ENCODE results near the gene PPY.
"Not testable (repeated sequence)": the region's sequence is repeated elsewhere in the genome, so short reads cannot be mapped to it uniquely, and the experiment has no call there.

PPY gene, protein sequence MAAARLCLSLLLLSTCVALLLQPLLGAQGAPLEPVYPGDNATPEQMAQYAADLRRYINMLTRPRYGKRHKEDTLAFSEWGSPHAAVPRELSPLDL

DNA sequence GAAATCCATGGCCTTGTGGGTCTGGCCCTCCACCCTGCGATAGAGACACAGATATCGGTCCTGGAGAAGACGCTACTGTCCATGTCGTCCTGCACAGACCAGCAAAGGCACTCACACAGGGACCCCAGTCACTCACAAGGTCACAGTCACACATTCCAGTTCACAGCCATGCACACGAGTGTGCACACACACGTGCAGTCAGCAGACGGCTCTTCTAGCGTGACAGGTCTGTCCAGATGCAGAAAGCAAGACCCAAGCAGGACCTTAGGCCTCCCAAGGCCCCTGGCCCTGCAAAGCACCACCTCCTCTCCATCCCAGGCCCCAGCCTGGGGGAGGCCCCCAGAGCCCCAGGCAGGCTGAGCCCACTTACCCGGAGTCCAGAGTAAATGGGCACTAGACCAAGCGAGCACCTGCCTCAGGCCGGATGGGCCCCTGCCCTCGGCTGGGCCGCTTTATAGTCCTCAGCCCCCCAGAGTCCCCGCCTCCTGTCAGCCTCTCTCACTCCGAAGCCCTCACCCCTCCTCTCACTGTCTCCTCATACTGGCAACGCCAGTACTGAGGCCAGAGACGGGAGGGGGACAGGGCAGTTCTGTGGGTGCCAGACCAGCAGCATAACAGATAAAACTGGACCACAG is at the start of gene PPY:
PPY (minus strand) TSS at position 426 of the 635 bp plus-strand sequence. CDS start 822 bp downstream, outside the sequence.
- no peak for DNase-seq

DNA sequence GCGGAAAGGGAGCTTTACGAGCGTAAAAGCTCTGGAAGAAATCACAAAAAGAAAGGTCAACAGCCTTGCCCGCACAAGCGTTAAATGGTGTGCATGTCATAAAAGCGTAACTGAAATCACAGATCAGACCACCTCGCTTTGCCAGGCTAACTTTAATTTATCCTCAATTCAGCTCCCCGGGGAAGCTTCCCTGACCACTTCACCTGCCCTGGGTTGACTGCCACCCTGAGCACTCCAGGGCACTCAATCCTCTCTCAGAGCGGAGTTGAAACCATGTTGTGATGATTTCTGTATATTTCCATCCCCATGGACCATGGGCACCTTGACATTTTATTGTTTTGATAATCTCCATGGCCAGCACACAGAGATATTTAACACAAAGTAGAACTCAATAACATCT is 46.0 kb upstream of the PPY start:
- no peak for DNase-seq

DNA sequence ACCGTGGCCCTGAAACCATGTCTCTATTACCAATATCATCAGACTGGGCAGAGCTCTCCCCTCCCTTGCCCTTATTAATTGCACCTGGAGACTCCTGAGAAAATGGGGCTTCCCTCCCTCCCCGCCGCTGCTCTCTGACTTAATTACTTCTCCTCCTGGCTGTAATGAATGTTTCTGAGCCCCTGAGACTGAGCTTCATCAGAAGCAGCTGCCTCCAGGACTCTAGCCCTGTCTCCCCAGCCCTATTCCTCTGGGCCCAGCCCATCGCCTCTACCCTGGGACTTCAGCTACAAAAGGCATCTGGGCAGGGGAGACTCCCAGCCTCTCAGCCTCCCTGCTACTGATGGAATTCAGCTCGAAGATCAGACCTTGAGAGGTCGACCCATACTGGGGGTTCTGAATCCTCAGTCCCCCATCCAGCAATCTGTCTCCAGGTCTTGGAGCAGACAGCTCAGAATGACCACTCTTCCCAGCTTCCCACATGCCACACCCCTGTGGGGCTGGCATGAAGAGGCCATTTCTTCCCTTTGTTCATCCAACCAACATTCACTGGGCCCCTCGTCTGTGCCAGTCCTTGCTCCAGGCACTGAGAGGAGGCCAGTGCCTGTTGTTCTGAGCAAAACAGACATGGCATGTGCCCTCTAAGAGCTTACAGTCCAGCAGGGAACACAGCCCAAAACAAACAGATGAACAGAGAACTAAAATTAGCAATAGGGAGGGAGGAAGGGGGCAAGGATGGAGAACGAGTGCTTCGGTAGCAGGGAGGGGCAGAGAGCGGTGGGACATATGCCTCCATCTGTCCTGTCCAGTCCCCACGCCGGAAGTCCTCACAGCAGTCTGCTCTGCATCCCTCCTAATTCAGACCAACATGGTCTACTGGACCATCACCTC is 45.1 kb upstream of the PPY start:
- DNase-seq = no peak

DNA sequence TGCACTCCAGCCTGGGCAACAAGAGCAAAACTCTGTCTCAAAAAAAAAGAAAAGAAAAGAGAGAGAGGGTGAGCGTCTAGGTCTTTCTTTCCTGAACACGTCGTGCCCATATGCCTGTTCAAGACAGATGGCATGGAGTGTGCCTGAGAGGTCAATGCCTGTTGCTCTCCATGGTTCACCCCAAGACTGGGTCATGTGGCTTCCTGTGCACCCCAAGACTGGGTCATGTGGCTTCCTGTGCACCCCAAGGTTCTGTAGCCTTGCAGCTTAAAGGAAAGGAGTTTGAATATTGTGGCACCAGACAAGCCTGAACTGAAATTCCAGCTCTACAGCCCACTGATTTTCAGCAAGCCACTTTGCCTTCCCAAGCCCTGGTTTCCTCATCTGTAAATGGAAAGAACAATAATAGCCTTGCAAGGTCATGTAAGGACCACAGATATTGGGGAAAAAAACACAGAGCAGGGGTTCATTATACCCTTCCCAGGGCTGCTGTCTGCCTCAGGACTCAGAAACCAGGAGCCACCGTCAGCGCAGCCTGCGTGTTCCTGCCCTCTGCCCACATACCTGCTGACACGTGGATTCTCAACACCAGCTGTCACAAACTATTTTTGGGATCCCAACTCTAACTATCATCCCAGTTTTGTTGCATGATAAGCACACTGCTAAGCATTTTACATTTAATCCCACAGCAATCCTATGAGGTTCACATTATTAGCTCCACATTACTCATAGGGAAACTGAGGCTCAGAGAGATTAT is 44.1 kb upstream of the PPY start:
- no peak for DNase-seq

GRCh38 chr17:43984521-43984920 is 42.2 kb upstream of the PPY start:
- DNase-seq = no peak

- DNase-seq = peak; percentile 25
Measured at GRCh38 chr17:43983515-43984411, 41.5 kb upstream of the PPY start.

DNA sequence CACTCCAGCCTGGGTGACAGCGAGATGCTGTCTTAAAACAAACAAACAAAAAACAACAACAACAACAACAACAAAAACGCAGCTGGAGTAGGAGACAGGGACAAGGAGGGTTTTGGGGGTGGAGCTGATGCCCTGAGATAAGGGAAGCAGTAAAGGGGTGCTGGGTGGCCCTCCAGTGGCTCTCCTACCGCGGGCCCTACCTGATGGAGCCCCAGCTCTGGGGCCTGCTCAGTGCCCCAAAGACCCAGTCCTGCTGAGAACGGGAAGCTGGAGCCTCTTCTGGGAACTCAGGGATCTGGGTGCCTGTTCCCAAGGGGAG is 40.9 kb upstream of the PPY start:
- no peak for DNase-seq

GRCh38 chr17:43982171-43982570 is 39.9 kb upstream of the PPY start:
- no peak for DNase-seq

DNA sequence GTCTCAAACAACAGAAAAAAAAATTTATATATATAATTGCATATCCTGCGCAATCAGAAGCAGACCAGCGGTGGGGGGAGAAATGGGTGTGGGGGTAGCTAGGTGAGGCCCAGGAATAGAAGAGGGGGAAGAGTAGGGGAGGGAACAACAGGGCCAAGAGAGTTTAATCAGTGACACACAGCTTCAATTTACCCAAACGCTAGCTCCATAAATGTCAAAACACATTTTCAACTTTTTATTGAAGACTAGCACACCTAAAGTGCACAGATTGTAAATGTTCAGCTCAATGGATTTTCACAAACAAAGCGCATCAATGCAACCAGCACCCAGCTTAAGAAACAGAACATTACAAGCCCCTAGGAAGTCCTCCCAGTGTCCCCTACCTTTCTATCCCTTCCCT is 37.4 kb upstream of the PPY start:
- DNase-seq = no peak

DNA sequence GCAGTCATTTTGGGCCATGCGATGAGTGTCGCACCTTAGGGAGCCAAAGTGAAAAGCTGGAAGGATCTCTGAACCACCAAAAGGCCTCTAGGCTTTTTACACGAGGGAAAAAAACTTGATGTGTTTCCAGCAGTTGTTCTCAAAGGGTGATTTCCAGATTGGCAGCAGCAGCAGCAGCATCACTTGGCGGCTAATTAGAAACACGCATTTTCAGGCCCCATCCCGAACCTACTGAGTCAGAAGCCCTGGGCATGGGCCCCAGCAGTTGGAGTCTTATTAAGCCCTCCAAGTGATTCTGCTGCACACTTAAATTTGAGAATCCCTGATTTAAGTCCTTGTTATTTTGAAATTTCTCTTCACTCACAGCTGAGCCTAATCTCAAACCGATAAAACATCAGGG is 36.7 kb upstream of the PPY start:
- DNase-seq = no peak

- DNase-seq = no peak
Measured at GRCh38 chr17:43978078-43978477, 35.8 kb upstream of the PPY start.

GRCh38 chr17:43976963-43977837 is 34.9 kb upstream of the PPY start:
- DNase-seq = no peak

DNA sequence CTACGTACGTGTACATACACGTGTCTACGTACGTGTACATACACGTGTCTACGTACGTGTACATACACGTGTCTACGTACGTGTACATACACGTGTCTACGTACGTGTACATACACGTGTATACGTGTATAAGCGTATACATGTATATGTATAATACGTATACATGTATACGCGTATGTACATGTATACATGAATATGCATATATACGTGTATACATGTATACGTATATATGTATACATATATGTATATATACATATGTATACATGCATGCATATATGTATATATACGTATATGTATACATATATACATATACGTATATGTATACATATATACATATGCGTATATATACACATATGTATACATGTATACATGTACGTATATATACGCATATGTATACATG is 33.6 kb upstream of the PPY start:
- DNase-seq = no peak

DNA sequence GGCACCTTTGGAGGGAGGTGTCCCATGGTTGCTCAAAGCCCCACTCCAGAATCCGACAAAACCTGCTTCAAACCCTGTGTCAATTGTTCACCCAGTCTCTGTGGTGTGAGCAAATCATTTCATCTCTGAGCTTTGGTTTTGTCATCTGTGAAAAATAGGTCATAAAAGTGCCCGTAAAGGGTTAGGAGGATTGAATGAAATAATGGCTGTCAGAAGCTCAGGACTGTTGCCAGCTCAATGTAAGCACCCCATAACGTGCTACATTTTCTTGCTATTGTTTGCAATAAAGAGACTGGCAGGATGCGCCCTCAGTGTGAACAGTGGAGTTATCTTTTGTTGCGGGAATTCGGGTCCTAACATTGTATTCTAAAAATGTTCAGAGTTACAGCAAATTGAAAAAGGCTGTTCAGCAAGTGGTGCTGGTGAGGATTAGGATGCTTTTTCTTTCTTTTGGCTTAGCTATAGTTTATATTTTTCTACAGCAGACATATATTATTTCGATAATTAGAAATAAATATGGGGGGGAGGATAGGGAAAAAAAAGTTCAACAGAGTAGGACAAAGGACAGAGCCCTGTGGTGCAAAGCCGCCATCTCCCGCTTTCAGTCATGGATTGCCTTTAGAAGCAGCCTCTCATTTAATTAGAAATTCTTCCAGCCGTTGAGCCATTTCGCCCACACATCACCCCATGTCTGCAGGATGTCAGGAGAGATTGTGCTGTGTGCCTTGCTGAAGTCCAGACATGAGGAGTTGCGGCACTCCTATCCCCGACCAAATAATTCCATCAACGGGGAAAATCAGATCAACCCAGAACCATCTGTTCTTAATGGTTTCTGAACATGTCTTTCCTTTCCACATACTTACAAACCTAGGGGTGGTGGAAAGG is 32.3 kb upstream of the PPY start:
- no peak for DNase-seq

DNA sequence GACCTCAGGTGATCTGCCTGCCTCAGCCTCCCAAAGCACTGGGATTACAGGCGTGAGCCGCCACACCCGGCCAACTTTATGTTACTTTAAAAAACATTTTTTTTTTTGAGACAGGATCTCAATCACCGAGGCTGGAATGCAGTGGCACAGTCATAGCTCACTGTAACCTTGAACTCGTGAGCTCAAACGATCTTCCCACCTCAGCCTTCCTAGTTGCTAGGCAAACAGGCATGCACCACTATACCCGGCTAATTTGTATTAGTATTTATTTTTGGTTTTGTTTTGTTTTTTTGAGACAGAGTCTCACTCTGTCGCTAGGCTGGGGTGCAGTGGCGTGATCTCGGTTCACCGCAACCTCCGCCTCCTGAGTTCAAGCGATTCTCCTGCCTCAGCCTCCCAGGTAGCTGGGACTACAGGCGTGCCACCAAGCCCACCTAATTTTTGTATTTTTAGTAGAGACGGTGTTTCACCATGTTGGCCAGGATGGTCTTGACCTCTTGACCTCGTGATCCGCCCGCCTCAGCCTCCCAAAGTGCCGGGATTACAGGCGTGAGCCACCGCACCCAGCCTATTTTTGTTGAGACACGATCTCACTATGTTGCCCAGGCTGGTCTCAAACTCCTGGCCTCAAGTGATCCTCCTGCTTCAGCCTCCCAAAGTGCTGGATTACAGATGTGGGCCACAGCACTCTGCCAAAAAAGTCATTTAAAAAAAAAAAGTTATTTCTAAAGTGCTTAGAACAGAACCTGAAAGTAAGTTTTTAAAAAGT is 30.4 kb upstream of the PPY start:
- not testable (repeated sequence) for DNase-seq

- not testable (repeated sequence) for DNase-seq
Measured at GRCh38 chr17:43971436-43971835, 29.2 kb upstream of the PPY start.

GRCh38 chr17:43970366-43970765 is 28.1 kb upstream of the PPY start:
- DNase-seq = no peak

GRCh38 chr17:43967251-43967875 is 25.1 kb upstream of the PPY start:
- no peak for DNase-seq

DNA sequence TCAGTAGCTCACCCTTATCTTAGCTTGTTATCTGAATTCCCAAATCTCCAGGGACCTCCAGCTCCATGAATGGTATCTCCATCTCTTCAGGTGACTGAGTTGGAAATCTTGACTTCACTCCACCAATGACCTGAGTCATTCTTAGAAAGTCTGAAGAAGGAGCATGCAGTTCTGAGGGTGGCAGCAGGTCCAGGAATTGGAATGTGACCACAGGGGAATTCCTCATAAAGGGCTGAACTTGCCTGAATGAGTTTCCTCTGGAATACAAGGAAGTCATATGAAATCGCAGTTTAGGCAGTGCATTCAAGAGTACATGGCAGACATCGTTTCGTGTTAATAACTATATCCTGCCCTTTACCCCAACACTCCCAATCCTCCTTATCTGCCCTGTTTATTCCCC is 24.0 kb upstream of the PPY start:
- no peak for DNase-seq
